SK-N-SH treated with all-trans-retinoic acid at 6 μM for 48 hours (cell line): Measurements from ENCODE around the gene ERC1.

Source experiments
- ATAC-seq: fragments of 200-7000 bp; cut with Tn5 transposase; 3 replicates; pipeline ENCODE4 v1.9.1; 2020; ENCODE audit warnings: mild to moderate bottlenecking, moderate library complexity
- BACH2 ChIP-seq: fragments of 250-450 bp; sonication (Bioruptor Pico); IDR thresholded peaks from 2 replicates; pipeline ENCODE4 v1.9.0; 2021; ENCODE audit warnings: mild to moderate bottlenecking, borderline replicate concordance
- CSDC2 ChIP-seq: fragments of 250-450 bp; sonication (Bioruptor Pico); IDR thresholded peaks from 2 replicates; pipeline ENCODE4 v1.5.0; 2020; ENCODE audit warnings: mild to moderate bottlenecking, moderate library complexity
- CSRNP3 ChIP-seq: fragments of 250-450 bp; sonication (Bioruptor Pico); IDR thresholded peaks from 2 replicates; pipeline ENCODE4 v1.5.1; 2021; ENCODE audit warnings: mild to moderate bottlenecking, moderate library complexity
- ESRRG ChIP-seq: fragments of 250-450 bp; sonication (Bioruptor Pico); IDR thresholded peaks from 2 replicates; pipeline ENCODE4 v1.6.1; 2021; ENCODE audit warnings: mild to moderate bottlenecking
- ISL1 ChIP-seq: fragments of 250-450 bp; sonication (Bioruptor Pico); IDR thresholded peaks from 2 replicates; pipeline ENCODE4 v2.1.2; 2022; ENCODE audit warnings: mild to moderate bottlenecking, moderate library complexity
- OSR1 ChIP-seq: fragments of 250-450 bp; sonication (Bioruptor Pico); IDR thresholded peaks from 2 replicates; pipeline ENCODE4 v1.8.0; 2022; ENCODE audit warnings: moderate library complexity, mild to moderate bottlenecking, inconsistent platforms
- PATZ1 ChIP-seq: fragments of 250-450 bp; sonication (Bioruptor Pico); IDR thresholded peaks from 2 replicates; pipeline ENCODE4 v1.8.0; 2020; ENCODE audit warnings: mild to moderate bottlenecking, moderate library complexity, borderline replicate concordance
- PPARA ChIP-seq: fragments of 250-450 bp; sonication (Bioruptor Pico); IDR thresholded peaks from 2 replicates; pipeline ENCODE4 v1.5.0; 2020; ENCODE audit warnings: mild to moderate bottlenecking, borderline replicate concordance
- RARB ChIP-seq: fragments of 250-450 bp; sonication (Bioruptor Pico); IDR thresholded peaks from 2 replicates; pipeline ENCODE4 v1.8.0; 2021; ENCODE audit warnings: mild to moderate bottlenecking, moderate library complexity
- SNAI2 ChIP-seq: fragments of 250-450 bp; sonication (Bioruptor Pico); IDR thresholded peaks from 2 replicates; pipeline ENCODE4 v1.5.0; 2020; ENCODE audit warnings: mild to moderate bottlenecking, moderate library complexity
- TCF4 ChIP-seq: fragments of 250-450 bp; sonication (Bioruptor Pico); IDR thresholded peaks from 2 replicates; pipeline ENCODE4 v1.8.0; 2021; ENCODE audit warnings: mild to moderate bottlenecking, moderate library complexity, borderline replicate concordance
- TOX ChIP-seq: fragments of 250-450 bp; sonication (Bioruptor Pico); IDR thresholded peaks from 2 replicates; pipeline ENCODE4 v1.8.0; 2021; ENCODE audit warnings: mild to moderate bottlenecking, moderate library complexity, borderline replicate concordance
- ZC3H10 ChIP-seq: fragments of 250-450 bp; sonication (Bioruptor Pico); IDR thresholded peaks from 2 replicates; pipeline ENCODE4 v1.5.1; 2021; ENCODE audit warnings: mild to moderate bottlenecking, moderate library complexity
- ZFP3 ChIP-seq: fragments of 250-450 bp; sonication (Bioruptor Pico); IDR thresholded peaks from 2 replicates; pipeline ENCODE4 v1.5.0; 2020; ENCODE audit warnings: mild to moderate bottlenecking, moderate library complexity
- ZFP30 ChIP-seq: fragments of 450-650 bp; formaldehyde crosslinking; IDR thresholded peaks from 2 replicates; pipeline ENCODE4 v1.5.0; 2022; ENCODE audit warnings: mild to moderate bottlenecking, moderate library complexity
- ZNF565 ChIP-seq: fragments of 450-650 bp; formaldehyde crosslinking; conservative IDR thresholded peaks from 2 replicates; pipeline ENCODE4 v1.5.0; 2020; ENCODE audit warnings: low read depth, mild to moderate bottlenecking, moderate library complexity
- ZNF70 ChIP-seq: fragments of 450-650 bp; formaldehyde crosslinking; IDR thresholded peaks from 2 replicates; pipeline ENCODE4 v1.5.0; 2020; ENCODE audit warnings: mild to moderate bottlenecking, moderate library complexity
- TF ChIP-seq, protein P1 (sequence below): fragments of 250-450 bp; sonication (Bioruptor Pico); IDR thresholded peaks from 2 replicates; pipeline ENCODE4 v1.5.1; 2020; ENCODE audit warnings: low read depth, mild to moderate bottlenecking, moderate library complexity
- TF ChIP-seq, protein P2 (sequence below): fragments of 250-450 bp; sonication (Bioruptor Pico); IDR thresholded peaks from 2 replicates; pipeline ENCODE4 v1.8.0; 2021; ENCODE audit warnings: low read depth, mild to moderate bottlenecking, moderate library complexity, borderline replicate concordance
- TF ChIP-seq, protein P3 (sequence below): fragments of 250-450 bp; sonication (Bioruptor Pico); IDR thresholded peaks from 2 replicates; pipeline ENCODE4 v1.5.0; 2020; ENCODE audit warnings: mild to moderate bottlenecking, moderate library complexity

ERC1 gene

GRCh38 chr12:1324099-1324498, 333.1 kb downstream of the ERC1 start:
- no peak for TF ChIP-seq ISL1
- no peak for TF ChIP-seq RARB (CRISPR knock-in tag)
- TF ChIP-seq PATZ1 = no peak
- TF ChIP-seq CSRNP3 = no peak
- TF ChIP-seq, protein P1, sequence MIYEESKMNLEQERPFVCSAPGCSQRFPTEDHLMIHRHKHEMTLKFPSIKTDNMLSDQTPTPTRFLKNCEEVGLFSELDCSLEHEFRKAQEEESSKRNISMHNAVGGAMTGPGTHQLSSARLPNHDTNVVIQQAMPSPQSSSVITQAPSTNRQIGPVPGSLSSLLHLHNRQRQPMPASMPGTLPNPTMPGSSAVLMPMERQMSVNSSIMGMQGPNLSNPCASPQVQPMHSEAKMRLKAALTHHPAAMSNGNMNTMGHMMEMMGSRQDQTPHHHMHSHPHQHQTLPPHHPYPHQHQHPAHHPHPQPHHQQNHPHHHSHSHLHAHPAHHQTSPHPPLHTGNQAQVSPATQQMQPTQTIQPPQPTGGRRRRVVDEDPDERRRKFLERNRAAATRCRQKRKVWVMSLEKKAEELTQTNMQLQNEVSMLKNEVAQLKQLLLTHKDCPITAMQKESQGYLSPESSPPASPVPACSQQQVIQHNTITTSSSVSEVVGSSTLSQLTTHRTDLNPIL (CRISPR knock-in tag) = no peak
- TF ChIP-seq, protein P2, sequence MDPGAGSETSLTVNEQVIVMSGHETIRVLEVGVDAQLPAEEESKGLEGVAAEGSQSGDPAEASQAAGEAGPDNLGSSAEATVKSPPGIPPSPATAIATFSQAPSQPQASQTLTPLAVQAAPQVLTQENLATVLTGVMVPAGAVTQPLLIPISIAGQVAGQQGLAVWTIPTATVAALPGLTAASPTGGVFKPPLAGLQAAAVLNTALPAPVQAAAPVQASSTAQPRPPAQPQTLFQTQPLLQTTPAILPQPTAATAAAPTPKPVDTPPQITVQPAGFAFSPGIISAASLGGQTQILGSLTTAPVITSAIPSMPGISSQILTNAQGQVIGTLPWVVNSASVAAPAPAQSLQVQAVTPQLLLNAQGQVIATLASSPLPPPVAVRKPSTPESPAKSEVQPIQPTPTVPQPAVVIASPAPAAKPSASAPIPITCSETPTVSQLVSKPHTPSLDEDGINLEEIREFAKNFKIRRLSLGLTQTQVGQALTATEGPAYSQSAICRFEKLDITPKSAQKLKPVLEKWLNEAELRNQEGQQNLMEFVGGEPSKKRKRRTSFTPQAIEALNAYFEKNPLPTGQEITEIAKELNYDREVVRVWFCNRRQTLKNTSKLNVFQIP = no peak
- no peak for TF ChIP-seq TOX (CRISPR knock-in tag)
- TF ChIP-seq BACH2 (CRISPR knock-in tag) = no peak
- ATAC-seq = no peak

DNA sequence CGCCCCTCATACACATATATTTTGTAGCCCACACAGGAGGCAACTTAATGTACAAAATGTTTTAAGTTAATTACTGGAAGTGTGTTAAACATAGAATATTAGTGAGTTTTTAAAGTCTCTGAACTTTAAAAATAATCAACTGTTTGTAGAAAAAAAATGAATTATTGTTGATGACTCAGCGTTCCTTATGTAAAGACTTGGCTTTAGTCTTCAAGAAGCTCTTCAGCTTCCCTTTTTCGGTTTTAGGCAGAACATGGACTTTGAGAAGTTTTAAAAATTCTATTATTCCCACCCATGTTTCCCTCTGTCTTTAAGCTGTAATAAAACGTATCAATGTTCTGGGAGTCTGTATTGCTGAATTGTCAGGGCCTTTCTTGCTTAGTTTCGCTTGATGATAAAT, 333.9 kb downstream of the ERC1 start:
- no peak for ATAC-seq
- TF ChIP-seq PATZ1 (no peak), ISL1 (no peak), TCF4 (CRISPR knock-in tag) (no peak), ZNF70 (CRISPR knock-in tag) (no peak), ZFP30 (CRISPR knock-in tag) (no peak), PPARA (no peak), ZFP3 (CRISPR knock-in tag) (no peak), ZC3H10 (CRISPR knock-in tag) (no peak), OSR1 (no peak), SNAI2 (CRISPR knock-in tag) (no peak), ZNF565 (CRISPR knock-in tag) (no peak), ESRRG (CRISPR knock-in tag) (no peak), TOX (CRISPR knock-in tag) (no peak), BACH2 (CRISPR knock-in tag) (no peak), CSRNP3 (no peak), CSDC2 (CRISPR knock-in tag) (no peak)
- TF ChIP-seq, protein P1 (CRISPR knock-in tag) = no peak
- TF ChIP-seq, protein P3, sequence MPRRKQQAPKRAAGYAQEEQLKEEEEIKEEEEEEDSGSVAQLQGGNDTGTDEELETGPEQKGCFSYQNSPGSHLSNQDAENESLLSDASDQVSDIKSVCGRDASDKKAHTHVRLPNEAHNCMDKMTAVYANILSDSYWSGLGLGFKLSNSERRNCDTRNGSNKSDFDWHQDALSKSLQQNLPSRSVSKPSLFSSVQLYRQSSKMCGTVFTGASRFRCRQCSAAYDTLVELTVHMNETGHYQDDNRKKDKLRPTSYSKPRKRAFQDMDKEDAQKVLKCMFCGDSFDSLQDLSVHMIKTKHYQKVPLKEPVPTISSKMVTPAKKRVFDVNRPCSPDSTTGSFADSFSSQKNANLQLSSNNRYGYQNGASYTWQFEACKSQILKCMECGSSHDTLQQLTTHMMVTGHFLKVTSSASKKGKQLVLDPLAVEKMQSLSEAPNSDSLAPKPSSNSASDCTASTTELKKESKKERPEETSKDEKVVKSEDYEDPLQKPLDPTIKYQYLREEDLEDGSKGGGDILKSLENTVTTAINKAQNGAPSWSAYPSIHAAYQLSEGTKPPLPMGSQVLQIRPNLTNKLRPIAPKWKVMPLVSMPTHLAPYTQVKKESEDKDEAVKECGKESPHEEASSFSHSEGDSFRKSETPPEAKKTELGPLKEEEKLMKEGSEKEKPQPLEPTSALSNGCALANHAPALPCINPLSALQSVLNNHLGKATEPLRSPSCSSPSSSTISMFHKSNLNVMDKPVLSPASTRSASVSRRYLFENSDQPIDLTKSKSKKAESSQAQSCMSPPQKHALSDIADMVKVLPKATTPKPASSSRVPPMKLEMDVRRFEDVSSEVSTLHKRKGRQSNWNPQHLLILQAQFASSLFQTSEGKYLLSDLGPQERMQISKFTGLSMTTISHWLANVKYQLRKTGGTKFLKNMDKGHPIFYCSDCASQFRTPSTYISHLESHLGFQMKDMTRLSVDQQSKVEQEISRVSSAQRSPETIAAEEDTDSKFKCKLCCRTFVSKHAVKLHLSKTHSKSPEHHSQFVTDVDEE (CRISPR knock-in tag) = no peak
